ENCODE measurements around the gene SEC14L3.

SEC14L3 gene

DNA sequence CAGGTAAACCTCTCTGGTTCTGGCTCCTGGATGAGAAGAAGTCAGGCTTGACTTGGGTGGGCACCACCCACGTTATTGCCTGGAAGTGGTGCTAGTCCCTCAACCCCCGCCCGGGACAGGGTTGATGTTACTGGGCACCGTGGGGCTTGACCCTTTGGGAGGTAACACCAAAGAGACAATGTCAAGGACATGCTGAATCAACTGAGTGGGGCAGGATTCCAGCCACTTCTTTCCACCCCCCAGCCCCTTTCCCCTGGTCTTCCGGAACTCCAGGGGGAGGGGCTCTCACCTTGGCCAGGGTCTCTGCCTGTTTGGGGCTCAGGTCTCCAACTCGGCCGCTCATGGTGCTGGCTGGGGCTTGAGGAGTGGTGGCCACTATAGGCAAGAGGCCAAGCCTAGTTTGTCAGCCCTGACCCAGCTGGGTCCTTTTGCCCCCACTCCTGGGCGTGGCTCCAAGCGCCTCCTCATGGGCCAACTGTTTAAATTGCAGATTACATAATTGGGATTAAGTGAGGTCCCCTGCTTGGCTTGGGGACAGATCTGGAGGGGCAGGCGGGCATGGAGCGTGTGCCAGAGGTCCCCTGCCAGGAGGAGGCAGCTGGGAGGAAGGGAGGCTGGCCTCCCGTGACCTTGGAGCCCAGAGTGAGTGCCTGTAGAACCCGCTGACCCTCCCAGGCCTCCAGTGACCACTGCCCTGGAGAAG is at the start of gene SEC14L3:
TSS of gene SEC14L3 (minus strand) at position 402 of the 703 bp plus-strand sequence. CDS start at position 343, 59 bp downstream.
- in situ Hi-C loops (cut with MboI; ENCODE audit: low sequenced_read_pairs), result no loop called here

GRCh38 chr22:30519842-30520425 is 48.1 kb upstream of the SEC14L3 start:
- in situ Hi-C loops (cut with MboI; ENCODE audit: low sequenced_read_pairs), result no loop called here

- in situ Hi-C loops (cut with MboI; ENCODE audit: low sequenced_read_pairs), result no loop called here
Observed at GRCh38 chr22:30516731-30517130, 44.9 kb upstream of the SEC14L3 start.

DNA sequence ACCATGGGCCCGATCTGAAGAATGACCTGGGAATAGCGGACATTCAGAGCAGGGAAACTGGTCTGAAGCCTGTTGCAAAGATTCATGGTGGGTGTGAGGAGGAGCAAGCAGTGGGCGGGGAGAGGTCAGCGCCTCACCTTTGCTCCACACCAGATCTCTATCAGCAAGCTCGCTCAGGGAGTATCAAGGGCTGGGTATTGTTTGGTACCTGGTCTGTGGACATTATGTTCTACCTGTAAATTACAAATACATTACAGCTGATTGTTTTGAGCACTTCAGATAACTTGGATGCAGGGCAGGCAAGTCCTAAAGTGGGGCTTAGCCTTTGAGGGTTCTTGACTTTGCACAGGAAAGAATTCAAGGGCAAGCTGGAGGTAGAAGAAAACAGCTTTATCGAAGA is 44.5 kb upstream of the SEC14L3 start:
- in situ Hi-C loops (cut with MboI; ENCODE audit: low sequenced_read_pairs), result no loop called here

GRCh38 chr22:30514252-30514651 is 42.4 kb upstream of the SEC14L3 start:
- in situ Hi-C loops (cut with MboI; ENCODE audit: low sequenced_read_pairs), result no loop called here

DNA sequence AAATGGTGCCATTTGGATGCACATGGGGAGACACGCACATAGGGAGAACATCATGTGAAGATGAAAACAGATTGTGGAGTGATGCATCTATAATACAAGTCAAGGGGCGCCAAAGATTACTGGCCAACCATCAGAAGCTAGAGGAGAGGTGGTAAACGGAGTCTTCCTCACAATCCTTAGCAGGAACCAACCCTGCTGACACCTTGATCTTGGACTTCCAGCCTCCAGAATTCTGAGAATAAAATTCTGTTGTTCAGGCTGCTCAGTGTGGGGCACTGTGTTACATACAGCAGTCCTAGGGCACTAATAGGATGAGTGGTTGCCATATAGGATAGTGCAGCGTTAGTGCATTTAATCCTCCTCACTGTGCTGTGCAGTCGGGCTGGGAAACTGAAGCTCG is 41.6 kb upstream of the SEC14L3 start:
- in situ Hi-C loops (cut with MboI; ENCODE audit: low sequenced_read_pairs), result no loop called here

DNA sequence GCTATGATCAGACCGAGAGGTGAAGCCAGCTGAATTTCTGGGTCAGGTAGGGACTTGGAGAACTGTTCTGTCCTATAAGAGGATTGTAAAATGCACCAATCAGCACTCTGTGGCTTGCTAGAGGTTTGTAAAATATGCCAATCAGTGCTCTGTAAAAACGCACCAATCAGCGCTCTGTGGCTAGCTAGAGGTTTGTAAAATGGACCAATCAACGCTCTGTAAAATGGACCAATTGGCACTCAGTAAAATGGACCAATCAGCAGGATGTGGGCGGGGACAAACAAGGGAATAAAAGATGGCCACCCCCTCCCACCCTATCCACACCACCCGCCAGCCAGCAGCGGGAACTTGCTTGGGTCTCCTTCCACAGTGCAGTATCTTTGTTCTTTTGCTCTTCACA is 40.1 kb upstream of the SEC14L3 start:
- in situ Hi-C loops (cut with MboI; ENCODE audit: low sequenced_read_pairs), result no loop called here

DNA sequence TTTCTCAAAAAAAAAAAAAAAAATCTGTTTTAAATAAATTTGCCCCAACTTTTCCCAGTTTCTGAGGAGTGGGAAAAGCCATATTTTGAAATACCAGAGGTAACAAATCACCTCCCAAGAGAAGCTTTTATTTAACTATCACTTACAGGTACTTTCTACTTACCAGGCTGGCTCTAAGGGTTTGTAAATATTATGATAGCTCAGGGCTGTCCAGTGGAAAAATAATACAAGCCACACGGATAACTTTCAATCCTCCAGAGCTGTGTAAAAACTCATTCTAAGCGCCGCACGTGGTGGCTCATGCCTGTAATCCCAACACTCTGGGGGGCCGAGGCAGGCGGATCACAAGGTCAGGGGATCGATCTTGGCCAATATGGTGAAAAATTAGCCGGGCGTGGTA is 39.3 kb upstream of the SEC14L3 start:
- in situ Hi-C loops (cut with MboI; ENCODE audit: low sequenced_read_pairs), result no loop called here

GRCh38 chr22:30508216-30508615 is 36.4 kb upstream of the SEC14L3 start:
- in situ Hi-C loops (cut with MboI; ENCODE audit: low sequenced_read_pairs), result no loop called here

DNA sequence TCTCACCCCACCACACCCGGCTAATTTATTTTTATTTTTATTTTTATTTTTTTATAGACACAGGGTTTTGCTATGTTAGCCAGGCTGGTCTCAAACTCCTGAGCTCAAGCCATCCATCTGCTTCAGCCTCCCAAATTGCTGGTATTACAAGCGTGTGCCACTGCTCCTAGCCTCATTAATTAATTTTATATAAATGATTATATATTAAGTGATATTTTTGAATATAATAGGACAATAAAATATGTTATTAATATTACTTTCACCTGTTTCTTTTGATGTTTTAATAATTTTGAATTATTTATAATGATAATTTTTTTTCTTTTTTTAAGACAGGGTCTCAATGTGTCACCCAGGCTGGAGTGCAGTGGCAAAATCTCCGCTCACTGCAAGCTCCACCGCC is 35.9 kb upstream of the SEC14L3 start:
- in situ Hi-C loops (cut with MboI; ENCODE audit: low sequenced_read_pairs), result no loop called here

DNA sequence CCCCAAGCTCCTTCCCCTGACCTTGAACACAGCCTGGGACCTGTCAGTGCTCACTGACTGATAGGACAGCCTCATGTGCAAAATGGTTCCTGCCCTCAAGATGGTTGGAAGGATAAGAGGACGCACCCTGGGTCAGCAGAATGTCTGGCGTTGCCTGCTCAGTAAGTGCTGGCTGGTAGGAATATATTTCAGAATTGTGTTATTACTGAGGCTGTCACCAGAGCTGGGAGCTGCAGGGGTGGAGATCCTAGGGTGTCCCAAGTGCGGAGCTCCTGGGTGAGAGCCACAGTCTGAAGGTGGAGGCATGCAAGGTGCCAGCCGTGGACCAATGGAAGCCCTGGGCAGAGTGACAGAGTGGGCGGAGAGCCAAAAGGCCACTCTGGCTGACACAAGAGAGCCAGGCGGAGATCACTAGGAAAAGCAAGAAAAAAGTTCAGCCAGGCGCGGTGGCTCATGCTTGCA is 34.7 kb upstream of the SEC14L3 start:
- in situ Hi-C loops (cut with MboI; ENCODE audit: low sequenced_read_pairs), result no loop called here

GRCh38 chr22:30503551-30503950 is 31.7 kb upstream of the SEC14L3 start:
- in situ Hi-C loops (cut with MboI; ENCODE audit: low sequenced_read_pairs), result no loop called here

- in situ Hi-C loops (cut with MboI; ENCODE audit: low sequenced_read_pairs), result no loop called here
Observed at GRCh38 chr22:30502911-30503310, 31.1 kb upstream of the SEC14L3 start.

DNA sequence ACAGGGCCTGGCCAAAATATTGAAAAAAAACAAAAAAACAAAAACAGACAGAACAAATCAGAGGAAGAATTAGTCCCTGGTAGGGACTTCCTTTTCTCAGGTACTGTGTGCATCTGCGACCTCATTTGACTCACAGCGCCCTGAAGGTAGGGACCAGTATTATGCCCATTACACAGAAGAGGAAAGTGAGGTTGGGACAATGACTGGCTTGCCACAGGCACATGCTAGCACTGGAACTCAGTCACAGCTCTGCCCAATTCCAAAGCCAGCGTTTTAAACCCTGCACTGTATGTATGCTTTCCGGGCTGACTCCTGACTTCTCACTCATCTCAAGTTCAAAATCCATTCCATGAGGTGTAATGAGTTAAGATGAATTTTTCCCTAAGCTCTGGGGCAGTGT is 30.3 kb upstream of the SEC14L3 start:
- in situ Hi-C loops (cut with MboI; ENCODE audit: low sequenced_read_pairs), result no loop called here

DNA sequence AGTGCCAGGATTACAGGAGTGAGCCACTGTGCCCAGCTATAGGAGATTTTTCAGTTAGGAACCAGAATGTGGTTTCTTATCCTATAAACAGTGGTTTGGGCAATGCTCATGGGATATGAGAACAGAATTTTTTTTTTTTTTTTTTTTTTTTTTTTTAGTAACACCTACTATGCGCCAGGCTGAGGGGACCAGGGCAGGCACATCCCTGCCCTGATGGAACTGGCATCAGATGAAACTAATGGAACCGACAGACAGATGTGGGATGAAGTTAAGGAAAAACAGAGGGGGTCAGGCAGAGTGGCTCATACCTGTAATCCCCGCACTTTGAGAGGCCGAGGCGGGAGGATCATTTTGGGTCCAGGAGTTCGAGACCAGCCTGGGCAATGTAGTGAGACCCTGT is 28.8 kb upstream of the SEC14L3 start:
- in situ Hi-C loops (cut with MboI; ENCODE audit: low sequenced_read_pairs), result no loop called here

DNA sequence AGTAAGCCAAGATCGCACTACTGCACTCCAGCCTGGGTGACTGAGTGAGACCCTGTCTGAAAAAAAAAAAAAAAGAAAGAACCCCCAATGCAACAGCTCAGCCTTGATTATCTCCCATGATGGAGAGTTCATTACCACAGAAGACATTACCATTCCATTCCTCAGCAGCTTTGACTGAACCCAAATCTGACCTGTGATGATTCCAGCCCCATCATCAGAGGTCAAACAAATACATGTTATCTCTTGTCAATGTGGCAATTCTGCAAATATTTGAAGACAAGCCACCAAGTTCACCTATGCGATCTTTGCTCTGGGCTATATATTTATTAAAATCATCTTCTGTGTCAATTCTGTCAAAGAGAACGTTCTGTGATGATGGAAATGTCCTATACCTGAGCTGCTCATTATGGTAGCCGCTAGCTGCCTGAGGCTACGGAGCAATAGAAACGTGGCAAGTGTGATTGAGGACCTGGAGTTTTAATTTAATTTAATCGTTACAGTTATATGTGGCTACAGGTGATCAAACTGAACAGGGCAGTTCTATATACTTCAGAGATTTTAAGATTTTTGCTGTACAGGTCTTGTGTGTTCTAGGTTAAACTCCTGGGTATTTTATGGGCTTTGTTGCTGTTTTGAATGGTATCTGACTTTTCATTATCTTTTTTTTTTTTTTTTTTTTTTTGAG is 25.8 kb upstream of the SEC14L3 start:
- in situ Hi-C loops (cut with MboI; ENCODE audit: low sequenced_read_pairs), result no loop called here

DNA sequence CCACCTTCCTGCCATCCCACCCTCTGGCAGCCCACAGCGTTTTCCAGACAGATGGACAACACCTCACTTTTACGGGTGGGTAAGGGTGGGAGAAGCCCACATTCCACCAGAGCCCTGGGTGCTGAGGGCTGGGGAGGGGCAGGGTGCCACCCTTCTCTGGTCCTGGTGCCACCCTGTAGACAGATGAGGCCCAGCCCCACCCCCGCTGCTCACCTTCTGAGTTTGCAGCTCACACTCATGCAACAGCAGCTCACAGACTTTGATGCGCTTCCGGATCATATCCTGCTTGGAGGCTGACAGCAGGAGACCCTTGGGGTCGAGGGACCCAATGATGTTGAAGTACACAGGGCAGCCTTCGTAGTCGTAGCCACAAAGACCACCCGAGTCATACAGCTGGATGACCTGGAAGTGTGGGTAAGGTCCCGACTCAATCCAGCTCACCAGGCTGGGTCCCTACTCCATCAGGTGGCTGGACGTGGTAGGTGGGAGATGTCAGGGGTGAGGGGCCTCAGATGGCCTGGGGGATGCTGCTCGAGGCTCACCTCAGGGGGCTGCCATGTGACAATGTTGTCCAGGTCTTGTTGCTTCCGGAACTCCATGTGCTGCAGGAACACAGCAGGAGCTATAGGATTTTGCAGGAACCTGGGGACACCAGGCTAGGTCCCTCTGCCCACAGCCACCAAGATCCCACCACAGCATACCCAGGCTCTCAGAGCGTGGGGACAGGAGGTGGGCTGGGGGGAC is 23.4 kb upstream of the SEC14L3 start:
- in situ Hi-C loops (cut with MboI; ENCODE audit: low sequenced_read_pairs), result no loop called here

DNA sequence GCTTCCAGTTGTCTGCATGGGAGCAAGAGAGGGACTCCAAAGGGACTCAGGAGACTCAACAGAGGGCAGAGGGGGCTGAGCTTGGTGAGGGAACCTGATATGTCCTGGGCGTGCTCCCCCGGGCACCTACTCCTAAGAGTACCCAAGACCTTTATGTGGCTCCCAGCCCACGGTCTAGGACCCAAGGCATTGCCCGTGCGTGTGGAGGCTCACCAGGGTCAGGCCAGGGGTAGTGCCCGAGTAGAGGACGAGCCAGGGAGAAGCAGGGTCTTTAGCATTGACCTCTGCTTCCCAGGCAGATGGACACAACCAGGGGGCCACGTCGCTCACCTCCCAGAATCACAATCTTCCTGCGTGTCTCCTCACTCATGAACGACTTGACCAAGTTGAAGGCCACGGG is 20.3 kb upstream of the SEC14L3 start:
- in situ Hi-C loops (cut with MboI; ENCODE audit: low sequenced_read_pairs), result no loop called here

DNA sequence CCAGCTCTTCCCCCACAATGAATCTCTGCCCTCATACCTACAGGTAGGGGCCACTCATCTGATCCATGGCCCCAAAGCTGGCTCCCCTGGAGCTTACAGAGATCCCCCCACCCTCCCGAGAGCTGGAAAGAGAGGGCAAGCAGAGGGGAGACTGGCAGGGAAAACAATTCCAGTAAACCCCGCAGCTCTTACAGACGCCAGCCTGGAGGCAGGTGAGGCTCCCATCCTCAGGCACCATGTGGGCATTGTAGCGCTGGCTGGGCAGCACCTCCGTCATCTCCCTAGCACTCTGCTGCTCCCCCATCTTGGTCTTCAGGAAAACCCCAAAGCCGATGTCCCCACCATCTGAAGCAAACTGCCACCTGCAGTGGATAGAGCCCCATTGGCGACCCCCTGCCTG is 19.6 kb upstream of the SEC14L3 start:
- in situ Hi-C loops (cut with MboI; ENCODE audit: low sequenced_read_pairs), result no loop called here

DNA sequence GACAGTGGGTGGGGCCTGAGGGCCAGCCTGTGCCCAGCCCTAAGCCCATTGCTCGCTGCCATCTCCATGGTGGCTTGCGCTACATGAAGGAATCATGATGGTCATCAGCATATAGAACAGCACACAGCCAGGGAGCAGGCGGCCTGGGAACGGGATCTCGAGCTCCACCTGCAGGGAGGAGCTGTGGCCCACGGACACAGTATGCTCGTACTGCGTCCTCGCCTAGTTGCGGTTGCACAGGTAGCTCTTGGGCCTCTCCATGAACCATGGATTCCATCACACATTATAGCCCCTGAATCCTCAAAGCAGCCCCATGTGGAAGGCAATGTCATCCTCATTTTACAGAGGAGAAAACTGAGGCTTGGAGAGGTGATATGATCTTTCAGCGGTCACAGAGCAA is 18.6 kb upstream of the SEC14L3 start:
- in situ Hi-C loops (cut with MboI; ENCODE audit: low sequenced_read_pairs), result no loop called here

DNA sequence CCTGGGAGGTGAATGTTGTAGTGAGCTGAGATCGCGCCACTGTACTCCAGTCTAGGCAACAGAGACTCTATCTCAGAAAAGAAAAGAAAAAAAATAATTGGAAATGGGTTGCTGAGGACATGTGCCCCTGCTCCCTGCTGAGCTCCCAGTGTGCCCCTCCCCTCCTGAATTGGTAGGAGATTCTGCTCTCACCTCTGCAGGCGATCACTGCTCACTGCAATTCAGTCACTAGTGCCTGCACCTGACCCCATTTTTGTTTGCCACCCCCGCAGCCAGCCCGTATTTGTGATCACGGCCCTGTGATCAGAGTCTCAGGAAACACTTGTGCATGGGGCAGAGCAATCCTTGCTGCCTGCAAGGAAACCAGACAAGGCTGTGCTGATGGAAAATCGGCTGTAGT is 16.3 kb upstream of the SEC14L3 start:
- in situ Hi-C loops (cut with MboI; ENCODE audit: low sequenced_read_pairs), result no loop called here

Data from HL-60/S4 treated with retinoic acid at 250 ng/mL for 4 days and 3 days (cell line).